Measurements from ENCODE around the gene RASSF5. TPM values are rescaled to one million over a fixed set of nuclear protein-coding genes. Genes with fewer than 3 reads are reported as not detected.
A peak's percentile ranks its signal among the peaks of the same experiment; 100 is the strongest.

The RASSF5 gene
- polyA plus RNA-seq, 1 of the 3 experiments (the other 2 are of a cell fraction) = 2.2 TPM

DNA sequence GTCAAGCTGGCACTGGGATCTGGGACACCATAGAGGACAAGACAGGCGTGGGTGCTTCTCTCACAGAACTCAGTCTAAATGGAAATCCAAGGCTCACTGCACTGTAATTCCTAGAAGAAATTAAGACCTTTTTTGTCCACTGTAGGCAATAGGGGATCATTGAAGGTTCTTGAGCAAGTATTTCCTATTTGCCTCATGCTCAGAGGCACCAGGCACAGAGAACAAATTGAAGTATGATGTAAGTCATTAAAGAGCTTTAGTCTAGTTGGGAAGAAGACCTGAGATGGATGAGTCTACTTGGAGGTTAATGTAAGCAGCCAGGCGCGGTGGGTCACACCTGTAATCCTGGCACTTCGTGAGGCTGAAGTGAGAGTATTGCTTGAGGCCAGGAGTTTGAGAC is 70.3 kb downstream of the RASSF5 start:
- H3K4me3 ChIP-seq (ENCODE audit: low read depth in 2 of 2, low read length in 1 of 2) = no peak overlapping the region
- H3F3A ChIP-seq (replicated peaks; ENCODE audit: insufficient read depth) = no peaks in the 10 kb centered on the region
- ChIA-PET POLR2A (no interaction called here), CTCF (interaction anchor here (1.4 to 12.7 kb wide), 4 partner anchors 37 to 123 kb away, joined by 3 to 241 read pairs (median 124); no protein-coding TSS in a partner anchor)
- H3K9me2 ChIP-seq = no peaks in the 10 kb centered on the region
- WGBS (ENCODE audit: low lambda C conversion rate) = 73% methylated on average over 4 of the region's 4 CpGs
- no peak overlapping the region for H3K27ac ChIP-seq (ENCODE audit: low read depth in 2 of 2, low read length in 1 of 2)
- H3K79me2 ChIP-seq (ENCODE audit: insufficient read depth) = no peaks in the 10 kb centered on the region
- no peaks in the 10 kb centered on the region for H4K20me1 ChIP-seq (ENCODE audit: insufficient read depth)
- H3K4me1 ChIP-seq (ENCODE audit: control insufficient read depth in 1 of 2, insufficient read depth in 2 of 2, low read depth in 1 of 2, low read length in 1 of 2) = peaks cover 0 to 14% of the 10 kb centered on the region in 2 experiments; a peak in 3 of 4 replicates
- H3K27me3 ChIP-seq (ENCODE audit: insufficient read depth) = no peaks in the 10 kb centered on the region
- H3K9me3 ChIP-seq = no peaks in the 10 kb centered on the region
- H3K4me2 ChIP-seq = no peak overlapping the region
- H2AFZ ChIP-seq (ENCODE audit: low read depth) = no peak overlapping the region
- no peak overlapping the region for H3K9ac ChIP-seq
- no peak for DNase-seq
- no peak for TF ChIP-seq YY1 (IDR thresholded peaks at IDR 0.05; ENCODE audit: low read depth)
- TF ChIP-seq MEF2A (IDR thresholded peaks at IDR 0.05; ENCODE audit: borderline replicate concordance, low read depth) = no peak
- TF ChIP-seq TEAD4 (IDR thresholded peaks at IDR 0.05; ENCODE audit: borderline replicate concordance, insufficient read depth) = no peak
- TF ChIP-seq, protein P1, sequence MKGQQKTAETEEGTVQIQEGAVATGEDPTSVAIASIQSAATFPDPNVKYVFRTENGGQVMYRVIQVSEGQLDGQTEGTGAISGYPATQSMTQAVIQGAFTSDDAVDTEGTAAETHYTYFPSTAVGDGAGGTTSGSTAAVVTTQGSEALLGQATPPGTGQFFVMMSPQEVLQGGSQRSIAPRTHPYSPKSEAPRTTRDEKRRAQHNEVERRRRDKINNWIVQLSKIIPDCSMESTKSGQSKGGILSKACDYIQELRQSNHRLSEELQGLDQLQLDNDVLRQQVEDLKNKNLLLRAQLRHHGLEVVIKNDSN (IDR thresholded peaks at IDR 0.05; ENCODE audit: borderline replicate concordance, low read depth) = no peak
- TF ChIP-seq, protein P2, sequence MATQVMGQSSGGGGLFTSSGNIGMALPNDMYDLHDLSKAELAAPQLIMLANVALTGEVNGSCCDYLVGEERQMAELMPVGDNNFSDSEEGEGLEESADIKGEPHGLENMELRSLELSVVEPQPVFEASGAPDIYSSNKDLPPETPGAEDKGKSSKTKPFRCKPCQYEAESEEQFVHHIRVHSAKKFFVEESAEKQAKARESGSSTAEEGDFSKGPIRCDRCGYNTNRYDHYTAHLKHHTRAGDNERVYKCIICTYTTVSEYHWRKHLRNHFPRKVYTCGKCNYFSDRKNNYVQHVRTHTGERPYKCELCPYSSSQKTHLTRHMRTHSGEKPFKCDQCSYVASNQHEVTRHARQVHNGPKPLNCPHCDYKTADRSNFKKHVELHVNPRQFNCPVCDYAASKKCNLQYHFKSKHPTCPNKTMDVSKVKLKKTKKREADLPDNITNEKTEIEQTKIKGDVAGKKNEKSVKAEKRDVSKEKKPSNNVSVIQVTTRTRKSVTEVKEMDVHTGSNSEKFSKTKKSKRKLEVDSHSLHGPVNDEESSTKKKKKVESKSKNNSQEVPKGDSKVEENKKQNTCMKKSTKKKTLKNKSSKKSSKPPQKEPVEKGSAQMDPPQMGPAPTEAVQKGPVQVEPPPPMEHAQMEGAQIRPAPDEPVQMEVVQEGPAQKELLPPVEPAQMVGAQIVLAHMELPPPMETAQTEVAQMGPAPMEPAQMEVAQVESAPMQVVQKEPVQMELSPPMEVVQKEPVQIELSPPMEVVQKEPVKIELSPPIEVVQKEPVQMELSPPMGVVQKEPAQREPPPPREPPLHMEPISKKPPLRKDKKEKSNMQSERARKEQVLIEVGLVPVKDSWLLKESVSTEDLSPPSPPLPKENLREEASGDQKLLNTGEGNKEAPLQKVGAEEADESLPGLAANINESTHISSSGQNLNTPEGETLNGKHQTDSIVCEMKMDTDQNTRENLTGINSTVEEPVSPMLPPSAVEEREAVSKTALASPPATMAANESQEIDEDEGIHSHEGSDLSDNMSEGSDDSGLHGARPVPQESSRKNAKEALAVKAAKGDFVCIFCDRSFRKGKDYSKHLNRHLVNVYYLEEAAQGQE (IDR thresholded peaks at IDR 0.05; ENCODE audit: low read depth, low read length) = no peak
- no peak for TF ChIP-seq ELF1 (IDR thresholded peaks at IDR 0.05)
- TF ChIP-seq, protein P3, sequence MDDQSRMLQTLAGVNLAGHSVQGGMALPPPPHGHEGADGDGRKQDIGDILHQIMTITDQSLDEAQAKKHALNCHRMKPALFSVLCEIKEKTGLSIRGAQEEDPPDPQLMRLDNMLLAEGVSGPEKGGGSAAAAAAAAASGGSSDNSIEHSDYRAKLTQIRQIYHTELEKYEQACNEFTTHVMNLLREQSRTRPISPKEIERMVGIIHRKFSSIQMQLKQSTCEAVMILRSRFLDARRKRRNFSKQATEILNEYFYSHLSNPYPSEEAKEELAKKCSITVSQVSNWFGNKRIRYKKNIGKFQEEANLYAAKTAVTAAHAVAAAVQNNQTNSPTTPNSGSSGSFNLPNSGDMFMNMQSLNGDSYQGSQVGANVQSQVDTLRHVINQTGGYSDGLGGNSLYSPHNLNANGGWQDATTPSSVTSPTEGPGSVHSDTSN (IDR thresholded peaks at IDR 0.05) = no peak
- TF ChIP-seq NRF1 (IDR thresholded peaks at IDR 0.05; ENCODE audit: low read depth, low read length) = no peak
- no peak for TF ChIP-seq GATA2 (CRISPR knock-in tag; IDR thresholded peaks at IDR 0.05)
- H3K36me3 ChIP-seq (replicated peaks in 1 of 2; ENCODE audit: control insufficient read depth in 1 of 2, insufficient read depth in 2 of 2, low read length in 1 of 2) = no peaks in the 10 kb centered on the region

DNA sequence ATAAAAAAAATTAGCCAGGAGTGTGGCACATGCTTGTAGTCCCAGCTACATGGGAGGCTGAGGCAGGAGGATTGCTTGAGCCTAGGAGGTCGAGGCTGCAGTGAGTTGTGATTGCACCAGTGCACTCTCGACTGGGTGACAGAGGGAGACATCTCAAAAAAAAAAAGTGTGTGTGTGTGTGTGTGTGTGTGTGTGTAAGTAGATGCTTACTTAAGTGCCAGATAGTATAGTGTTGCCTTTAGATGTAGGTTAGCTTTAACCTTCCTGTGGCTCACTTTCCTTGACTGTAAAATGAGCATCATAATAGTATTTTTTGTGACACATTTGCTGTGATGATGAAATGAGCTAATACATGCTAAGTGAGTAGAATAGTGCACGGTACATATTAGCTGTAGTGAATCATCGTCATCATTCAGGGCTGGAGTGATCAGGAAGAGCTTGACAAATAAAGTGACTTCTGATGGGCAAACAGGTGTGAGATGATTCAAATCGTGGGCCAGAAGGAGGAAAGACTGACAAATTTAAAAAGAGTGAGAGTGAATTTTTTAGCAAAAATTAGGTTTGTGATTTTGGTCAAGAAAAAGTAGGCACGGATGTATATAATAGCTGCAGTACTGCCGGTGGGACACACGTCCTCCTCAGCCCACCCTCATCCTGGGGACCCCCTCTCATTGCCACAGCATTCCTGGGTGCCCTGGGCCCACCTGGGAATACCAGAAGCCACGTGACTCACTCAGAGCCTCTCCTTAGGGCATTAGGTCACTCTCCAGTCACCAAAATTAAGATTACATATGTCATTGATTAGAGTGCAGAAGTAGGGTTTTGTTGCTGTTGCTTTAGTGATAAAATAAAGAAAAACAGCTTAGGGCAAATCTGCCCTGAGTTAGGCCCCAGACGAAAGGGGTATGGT is 71.0 kb downstream of the RASSF5 start:
- 56% methylated on average over 10 of the region's 10 CpGs for WGBS (ENCODE audit: low lambda C conversion rate)
- POLR2A ChIA-PET = no interaction called here
- no peak for DNase-seq

More for the DNA sequence above, 71.0 kb downstream of the RASSF5 start:
- H3K9me2 ChIP-seq = no peaks in the 10 kb centered on the region
- no peaks in the 10 kb centered on the region for H3K79me2 ChIP-seq (ENCODE audit: insufficient read depth)
- H3K27ac ChIP-seq (ENCODE audit: low read depth in 2 of 2, low read length in 1 of 2) = no peak overlapping the region
- no peaks in the 10 kb centered on the region for H3F3A ChIP-seq (replicated peaks; ENCODE audit: insufficient read depth)
- no peaks in the 10 kb centered on the region for H4K20me1 ChIP-seq (ENCODE audit: insufficient read depth)
- H3K4me1 ChIP-seq (ENCODE audit: control insufficient read depth in 1 of 2, insufficient read depth in 2 of 2, low read depth in 1 of 2, low read length in 1 of 2) = peaks cover 0 to 14% of the 10 kb centered on the region in 2 experiments; a peak in 3 of 4 replicates
- TF ChIP-seq TCF12 (IDR thresholded peaks at IDR 0.05) = peak; percentile 44
- TF ChIP-seq, protein P1 (IDR thresholded peaks at IDR 0.05; ENCODE audit: borderline replicate concordance, low read depth) = no peak
- peak in 1 of 2 experiments; percentile 18; a peak in 1 of 4 replicates for TF ChIP-seq EP300 (IDR thresholded peaks at IDR 0.05; ENCODE audit: borderline replicate concordance in 1 of 2, low read depth in 1 of 2, low read length in 1 of 2)
- no peak for TF ChIP-seq TAF1 (IDR thresholded peaks at IDR 0.05; ENCODE audit: borderline replicate concordance, low read depth, low read length)
- TF ChIP-seq NRF1 (IDR thresholded peaks at IDR 0.05; ENCODE audit: low read depth, low read length) = no peak
- no peak for TF ChIP-seq YY1 (IDR thresholded peaks at IDR 0.05; ENCODE audit: low read depth)
- no peaks in the 10 kb centered on the region for H3K9me3 ChIP-seq
- CTCF ChIA-PET = interaction anchor here (0.7 to 12.7 kb wide), 10 partner anchors 10 to 123 kb away, joined by 3 to 241 read pairs (median 4); partner anchors contain the start of gene EIF2D
- no peak overlapping the region for H3K4me3 ChIP-seq (ENCODE audit: low read depth in 2 of 2, low read length in 1 of 2)
- no peaks in the 10 kb centered on the region for H3K27me3 ChIP-seq (ENCODE audit: insufficient read depth)
- H3K9ac ChIP-seq = no peak overlapping the region
- no peak overlapping the region for H3K4me2 ChIP-seq
- H2AFZ ChIP-seq (ENCODE audit: low read depth) = no peak overlapping the region
- no peaks in the 10 kb centered on the region for H3K36me3 ChIP-seq (replicated peaks in 1 of 2; ENCODE audit: control insufficient read depth in 1 of 2, insufficient read depth in 2 of 2, low read length in 1 of 2)
